Endothelial cell of umbilical vein (primary cell): ENCODE results near the gene ZNF362. TPM values are rescaled to one million over a fixed set of nuclear protein-coding genes. Genes with fewer than 3 reads are reported as not detected.

Experiments
- BruUV-seq: library from RNA; stranded (reverse); fragments of 400-500 nt; replicated peaks from 2 replicates; lab custom pipeline; 2021; lab: Mats Ljungman, UMichigan
- CTCF ChIA-PET: fragments of 300-600, 350-600 bp; sonication (Branson Sonifier 250); formaldehyde crosslinking; loops from one replicate; lab custom pipeline; 2021; ENCODE audit warnings: antibody characterized with exemption, inconsistent platforms; lab: Charles Lee
- POLR2A ChIA-PET: fragments of 300-600, 350-600 bp; sonication (Branson Sonifier 250); formaldehyde crosslinking; loops from one replicate; lab custom pipeline; 2021; ENCODE audit warnings: antibody characterized with exemption, inconsistent platforms; lab: Charles Lee
- DNase-seq: peaks from one replicate; pipeline ENCODE4 v3.0.0-alpha.2; 2011; ENCODE audit warnings: low read depth, low spot score
- FAIRE-seq: peaks from 2 replicates; lab custom pipeline; 2011; peaks lifted over from hg19 to GRCh38; lab: Jason Lieb, UNC
- H2AFZ ChIP-seq: 2 replicates; pipeline ENCODE4 v1.6.0; 2012; ENCODE audit warnings: low read depth, low read length, control low read depth, inconsistent platforms
- H3K27ac ChIP-seq: 2 replicates; pipeline ENCODE4 v1.5.1; 2011; ENCODE audit warnings: low read depth, mild to moderate bottlenecking, control low read depth, low read length, moderate library complexity; ENCODE audit not compliant: insufficient read depth
- H3K27me3 ChIP-seq, 2 experiments: 2 replicates each; pipeline versions ENCODE4 v1.6.0 to v1.6.1; 2011; ENCODE audit warnings: low read length in 2 of 2, mixed read lengths in 1 of 2; ENCODE audit not compliant: control insufficient read depth in 2 of 2, insufficient read depth in 2 of 2
- H3K36me3 ChIP-seq, 2 experiments: 2 replicates in 1 of 2; 3 replicates in 1 of 2; pipeline ENCODE4 v1.5.1; 2011; ENCODE audit warnings: low read length in 2 of 2, mild to moderate bottlenecking in 1 of 2, moderate library complexity in 1 of 2; ENCODE audit not compliant: control insufficient read depth in 2 of 2, insufficient read depth in 2 of 2; ENCODE audit errors: extremely low read depth in 1 of 2
- H3K4me1 ChIP-seq: 3 replicates; pipeline ENCODE4 v1.5.1; 2011; ENCODE audit warnings: mild to moderate bottlenecking, low read length; ENCODE audit not compliant: control insufficient read depth, insufficient read depth; ENCODE audit errors: extremely low read depth
- H3K4me2 ChIP-seq: 2 replicates; pipeline ENCODE4 v1.6.1; 2011; ENCODE audit warnings: low read length, control low read depth, mixed read lengths; ENCODE audit not compliant: insufficient read depth
- H3K4me3 ChIP-seq, 3 experiments: fragments of 200-600 bp in 1 of 3; sonication (generic), shearing (Covaris generic) in 1 of 3; replicated peaks in 1 of 3; 2 replicates each; pipeline ENCODE4 v1.5.1; 2011 to 2016; ENCODE audit warnings: control low read depth in 3 of 3, low read length in 3 of 3, mild to moderate bottlenecking in 2 of 3, inconsistent platforms in 1 of 3, low read depth in 1 of 3, moderate library complexity in 1 of 3; ENCODE audit not compliant: insufficient read depth in 1 of 3
- H3K79me2 ChIP-seq: 2 replicates; pipeline ENCODE4 v1.6.0; 2012; ENCODE audit warnings: low read length, inconsistent platforms; ENCODE audit not compliant: control insufficient read depth, insufficient read depth
- H3K9ac ChIP-seq: replicated peaks from 2 replicates; pipeline ENCODE3; 2011; ENCODE audit warnings: low read length, control low read depth; ENCODE audit not compliant: insufficient read depth; ENCODE audit errors: extremely low read depth
- H3K9me1 ChIP-seq: replicated peaks from 3 replicates; pipeline ENCODE4 v1.6.0; 2011; ENCODE audit warnings: mild to moderate bottlenecking, low read length; ENCODE audit not compliant: control insufficient read depth, insufficient read depth; ENCODE audit errors: extremely low read depth
- H3K9me3 ChIP-seq: replicated peaks from 2 replicates; pipeline ENCODE4 v1.5.1; 2012; ENCODE audit warnings: low read length, inconsistent platforms; ENCODE audit not compliant: control insufficient read depth, insufficient read depth
- H4K20me1 ChIP-seq: replicated peaks from 2 replicates; pipeline ENCODE3; 2011; ENCODE audit warnings: mild to moderate bottlenecking, low read length; ENCODE audit not compliant: control insufficient read depth, insufficient read depth; ENCODE audit errors: extremely low read depth
- EZH2 ChIP-seq: IDR thresholded peaks from 2 replicates; pipeline ENCODE4 v1.6.1; 2012; ENCODE audit warnings: borderline replicate concordance, low read depth, mild to moderate bottlenecking, moderate library complexity, low read length, inconsistent platforms; ENCODE audit not compliant: severe bottlenecking
- FOS ChIP-seq: IDR thresholded peaks from 2 replicates; pipeline ENCODE4 v1.6.1; 2011; ENCODE audit warnings: mild to moderate bottlenecking, low read length, moderate library complexity, borderline replicate concordance; ENCODE audit not compliant: insufficient read depth
- GATA2 ChIP-seq: IDR thresholded peaks from 2 replicates; pipeline ENCODE4 v1.7.0; 2011; ENCODE audit warnings: low read depth, mild to moderate bottlenecking, moderate library complexity, mixed read lengths, low read length; ENCODE audit not compliant: insufficient read length, insufficient read depth
- JUN ChIP-seq: IDR thresholded peaks from 2 replicates; pipeline ENCODE4 v1.6.1; 2011; ENCODE audit warnings: borderline replicate concordance, low read depth; ENCODE audit not compliant: insufficient read length, insufficient read depth
- MYC ChIP-seq: IDR thresholded peaks from one replicate; pipeline ENCODE4 v1.6.1; 2011; ENCODE audit warnings: mild to moderate bottlenecking, low read depth, low read length
- POLR2A ChIP-seq: IDR thresholded peaks from 2 replicates; pipeline ENCODE4 v1.6.1; 2012; ENCODE audit warnings: low read depth, mild to moderate bottlenecking, control low read depth, low read length
- POLR2AphosphoS5 ChIP-seq: IDR thresholded peaks from 2 replicates; pipeline ENCODE4 v1.6.1; 2012; ENCODE audit warnings: low read depth, mild to moderate bottlenecking, control low read depth, low read length, moderate library complexity; ENCODE audit not compliant: insufficient read depth
- dilution Hi-C: fragments of 300-500 bp; cut with MboI; formaldehyde crosslinking; loops from one replicate; pipeline ENCODE4 v1.15.0; 2019; ENCODE audit warnings: low sequenced_read_pairs; ENCODE audit not compliant: extremely low pct_ligation_motif_present
- intact Hi-C: fragments of 100-400 bp; cut with micrococcal nuclease; formaldehyde crosslinking; loops from one replicate; pipeline ENCODE4 v1.10.0; 2022
- polyA plus RNA-seq, 4 experiments: library from polyadenylated mRNA; depleted of rRNA in 3 of 4; stranded (reverse) in 3 of 4; unstranded in 1 of 4; fragments of >200 nt; gene quantifications; 2 replicates each; pipeline versions ENCODE4 v1.2.1 to v1.2.3, GENCODE V29; 2011 to 2012; ENCODE audit warnings: missing spikeins in 1 of 4
- total RNA-seq: library from RNA; stranded (reverse); gene quantifications from 2 replicates; pipeline ENCODE4 v1.2.3, GENCODE V29; 2021
- TF ChIP-seq, protein P1 (sequence below), 2 donors: IDR thresholded peaks; 1 replicate in 1 of 2; 2 replicates in 1 of 2; pipeline ENCODE4 v1.5.1; 2011; ENCODE audit warnings: low read length in 2 of 2, mild to moderate bottlenecking in 2 of 2, moderate library complexity in 2 of 2, control low read depth in 1 of 2, inconsistent platforms in 1 of 2, low read depth in 1 of 2; ENCODE audit not compliant: insufficient read depth in 1 of 2; ENCODE audit errors: extremely low read depth in 1 of 2
- TF ChIP-seq, protein P2 (sequence below): IDR thresholded peaks from 2 replicates; pipeline ENCODE4 v1.6.1; 2011; ENCODE audit not compliant: insufficient read depth, insufficient read length

ZNF362 gene
- total and polyA plus RNA-seq, 2 donors (not counting 3 experiments of a cell fraction or from before 2014, with no cell fraction given): 28.4 to 35.3 TPM

DNA sequence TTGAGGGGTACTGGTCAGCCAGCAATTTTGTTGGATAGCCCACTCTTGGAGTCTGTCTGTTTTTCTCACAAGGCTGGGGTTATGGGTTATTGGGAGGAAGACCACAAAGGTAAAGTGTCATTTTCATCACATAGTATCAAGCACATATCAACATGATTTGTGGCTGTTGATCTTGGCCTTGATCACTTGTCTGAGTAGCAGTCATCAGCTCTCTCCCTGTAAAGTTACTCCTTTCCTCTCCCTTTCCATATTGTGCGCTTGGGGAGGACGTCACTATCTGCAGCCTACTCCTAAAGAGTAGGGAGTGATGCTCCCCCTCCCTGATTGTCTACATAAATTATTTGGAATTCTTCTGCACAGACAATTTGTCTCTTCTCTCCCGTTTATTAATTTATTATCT, 1.8 kb upstream of the ZNF362 start:
- CTCF ChIA-PET: no interaction called here
- Histone ChIP-seq H3K4me1 (peaks cover 12% of the 10 kb centered on the region), H3K27me3 (peaks cover 0 to 4% of the 10 kb centered on the region in 2 experiments), H3K4me2 (no peak overlapping the region), H3K9me1 (no peaks in the 10 kb centered on the region), H3K4me3 (no peak overlapping the region), H3K9me3 (no peaks in the 10 kb centered on the region), H4K20me1 (no peaks in the 10 kb centered on the region), H2AFZ (no peak overlapping the region), H3K27ac (no peak overlapping the region), H3K36me3 (no peaks in the 10 kb centered on the region), H3K79me2 (peaks cover 15% of the 10 kb centered on the region), H3K9ac (no peak overlapping the region)
- TF ChIP-seq, protein P1, sequence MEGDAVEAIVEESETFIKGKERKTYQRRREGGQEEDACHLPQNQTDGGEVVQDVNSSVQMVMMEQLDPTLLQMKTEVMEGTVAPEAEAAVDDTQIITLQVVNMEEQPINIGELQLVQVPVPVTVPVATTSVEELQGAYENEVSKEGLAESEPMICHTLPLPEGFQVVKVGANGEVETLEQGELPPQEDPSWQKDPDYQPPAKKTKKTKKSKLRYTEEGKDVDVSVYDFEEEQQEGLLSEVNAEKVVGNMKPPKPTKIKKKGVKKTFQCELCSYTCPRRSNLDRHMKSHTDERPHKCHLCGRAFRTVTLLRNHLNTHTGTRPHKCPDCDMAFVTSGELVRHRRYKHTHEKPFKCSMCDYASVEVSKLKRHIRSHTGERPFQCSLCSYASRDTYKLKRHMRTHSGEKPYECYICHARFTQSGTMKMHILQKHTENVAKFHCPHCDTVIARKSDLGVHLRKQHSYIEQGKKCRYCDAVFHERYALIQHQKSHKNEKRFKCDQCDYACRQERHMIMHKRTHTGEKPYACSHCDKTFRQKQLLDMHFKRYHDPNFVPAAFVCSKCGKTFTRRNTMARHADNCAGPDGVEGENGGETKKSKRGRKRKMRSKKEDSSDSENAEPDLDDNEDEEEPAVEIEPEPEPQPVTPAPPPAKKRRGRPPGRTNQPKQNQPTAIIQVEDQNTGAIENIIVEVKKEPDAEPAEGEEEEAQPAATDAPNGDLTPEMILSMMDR (IDR thresholded peaks at IDR 0.05; ENCODE audit: extremely low read depth in 1 of 2, insufficient read depth in 1 of 2, low read depth in 1 of 2, low read length in 2 of 2): no peak
- TF ChIP-seq JUN (no peak), POLR2AphosphoS5 (no peak), MYC (no peak), FOS (no peak), POLR2A (no peak), EZH2 (no peak), GATA2 (no peak)
- TF ChIP-seq, protein P2, sequence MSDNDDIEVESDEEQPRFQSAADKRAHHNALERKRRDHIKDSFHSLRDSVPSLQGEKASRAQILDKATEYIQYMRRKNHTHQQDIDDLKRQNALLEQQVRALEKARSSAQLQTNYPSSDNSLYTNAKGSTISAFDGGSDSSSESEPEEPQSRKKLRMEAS: no peak
- dilution Hi-C loops: no loop called here
- no peak for DNase-seq
- POLR2A ChIA-PET: no interaction called here
- BruUV-seq: no TSS peak
- FAIRE-seq: no peak
- intact Hi-C loops: no loop called here
